K562 (cell line): Measurements from ENCODE around the gene VARS1. TPM values are rescaled to one million over a fixed set of nuclear protein-coding genes. Genes with fewer than 3 reads are reported as not detected.

Source experiments
- E2F4 ChIP-seq: sonication (generic); formaldehyde crosslinking; IDR thresholded peaks from 2 replicates; pipeline ENCODE4 v1.8.0; 2022; ENCODE audit warnings: mild to moderate bottlenecking, low read depth, missing genetic modification reagents
- EGR1 ChIP-seq: fragments of 450-650 bp; conservative IDR thresholded peaks from 2 replicates; pipeline ENCODE4 v1.6.1; 2017; ENCODE audit warnings: mild to moderate bottlenecking
- FUS ChIP-seq: fragments of 200-400 bp; formaldehyde crosslinking; optimal IDR thresholded peaks from 2 replicates; pipeline ENCODE3; 2017; ENCODE audit warnings: low read depth, low read length
- HLTF ChIP-seq: fragments of 450-650 bp; IDR thresholded peaks from 2 replicates; pipeline ENCODE4 v1.6.1; 2016
- HNRNPUL1 ChIP-seq: fragments of 200-400 bp; formaldehyde crosslinking; IDR thresholded peaks from 2 replicates; pipeline ENCODE4 v1.6.1; 2017; ENCODE audit warnings: low read length
- NELFE ChIP-seq: IDR thresholded peaks from 2 replicates; pipeline ENCODE4 v1.6.1; 2011; ENCODE audit warnings: mild to moderate bottlenecking; ENCODE audit not compliant: insufficient read depth, insufficient read length
- NFE2L1 ChIP-seq: fragments of 450-650 bp; IDR thresholded peaks from 2 replicates; pipeline ENCODE4 v1.6.1; 2016; ENCODE audit warnings: missing genetic modification characterization, low read depth, mild to moderate bottlenecking, missing compliant biosample characterization, moderate library complexity, borderline replicate concordance
- PHF21A ChIP-seq: fragments of 450-650 bp; IDR thresholded peaks from 2 replicates; pipeline ENCODE4 v1.6.1; 2017; ENCODE audit warnings: low read depth, borderline replicate concordance
- RNF219 ChIP-seq: fragments of 250-450 bp; sonication (Bioruptor Pico); IDR thresholded peaks from 2 replicates; pipeline ENCODE4 v1.5.0; 2022; ENCODE audit warnings: mild to moderate bottlenecking
- SMARCA5 ChIP-seq: fragments of 450-650 bp; IDR thresholded peaks from 2 replicates; pipeline ENCODE4 v1.6.1; 2016
- SRF ChIP-seq, 2 experiments: fragments of 250-450, 450-650 bp in 1 of 2; sonication (Bioruptor Pico) in 1 of 2; sonication (generic) in 1 of 2; formaldehyde crosslinking; IDR thresholded peaks; 2 replicates each; pipeline versions ENCODE4 v1.5.0 to v1.5.1; 2020 to 2022; ENCODE audit warnings: mild to moderate bottlenecking in 1 of 2, missing genetic modification reagents in 1 of 2
- TAL1 ChIP-seq: fragments of 450-650 bp; IDR thresholded peaks from 2 replicates; pipeline ENCODE4 v1.6.1; 2016; ENCODE audit warnings: mild to moderate bottlenecking
- TEAD1 ChIP-seq, 2 experiments: fragments of 450-650 bp in 1 of 2; sonication (generic) in 1 of 2; formaldehyde crosslinking; IDR thresholded peaks; 2 replicates each; pipeline versions ENCODE4 v1.4.0 to v1.8.0; 2020 to 2022; ENCODE audit warnings: mild to moderate bottlenecking in 2 of 2, missing genetic modification reagents in 1 of 2
- TEAD4 ChIP-seq, 2 experiments: sonication (generic) in 1 of 2; formaldehyde crosslinking in 1 of 2; IDR thresholded peaks; 2 replicates each; pipeline versions ENCODE4 v1.6.1 to v1.8.0; 2012 to 2022; ENCODE audit warnings: borderline replicate concordance in 1 of 2, inconsistent platforms in 1 of 2, low read length in 1 of 2, mild to moderate bottlenecking in 1 of 2, missing genetic modification reagents in 1 of 2
- ZBTB40 ChIP-seq, 2 experiments: fragments of 450-650 bp in 1 of 2; sonication (generic) in 1 of 2; formaldehyde crosslinking in 1 of 2; IDR thresholded peaks; 2 replicates each; pipeline versions ENCODE4 v1.7.1 to v1.9.0; 2016 to 2022; ENCODE audit warnings: inconsistent platforms in 1 of 2, mild to moderate bottlenecking in 1 of 2, missing genetic modification reagents in 1 of 2
- polyA plus RNA-seq, 8 experiments: library from polyadenylated mRNA; depleted of rRNA in 4 of 8; stranded (reverse) in 5 of 8; unstranded in 3 of 8; fragments of >200 nt; fragmentation: Nextera tagmentation in 2 of 8; fragmentation: Illumina TruSeq in 1 of 8; extraction: Ambion mirVana in 2 of 8; extraction: Trizol in 1 of 8; gene quantifications; 2 replicates each; pipeline versions ENCODE4 v1.2.1 to v1.2.3, GENCODE V29; 2011 to 2014; ENCODE audit warnings: inconsistent platforms in 1 of 8, missing spikeins in 1 of 8
- total RNA-seq, 7 experiments: library from RNA; depleted of rRNA in 6 of 7; stranded (reverse); fragments of >200 nt in 6 of 7; fragmentation: Illumina TruSeq in 2 of 7; extraction: Trizol in 2 of 7; gene quantifications; 2 replicates each; pipeline versions ENCODE4 v1.2.1 to v1.2.3, GENCODE V29; 2011 to 2021; ENCODE audit warnings: low replicate concordance in 1 of 7

The VARS1 gene
- total and polyA plus RNA-seq, 9 of the 15 experiments (the other 6 are each of a cell fraction or from before 2014, with no cell fraction given) = 2.9 to 488 (median 130) TPM

- TF ChIP-seq TAL1 = peak; percentile 4; the same call in 1 of the 2 replicates
- TF ChIP-seq HLTF = no peak
- no peak for TF ChIP-seq NFE2L1
- TF ChIP-seq EGR1 = no peak
- no peak for TF ChIP-seq FUS
- no peak for TF ChIP-seq TEAD1 (CRISPR knock-in tag; IDR thresholded peaks at IDR 0.05)
- peak; percentile 63 for TF ChIP-seq ZBTB40 (IDR thresholded peaks at IDR 0.05)
- no peak for TF ChIP-seq ZBTB40 (CRISPR knock-in tag; IDR thresholded peaks at IDR 0.05)
- no peak; the same call in 1 of the 2 replicates for TF ChIP-seq TEAD4 (IDR thresholded peaks at IDR 0.05; ENCODE audit: low read length)
- TF ChIP-seq TEAD4 (CRISPR knock-in tag; IDR thresholded peaks at IDR 0.05; ENCODE audit: borderline replicate concordance) = no peak
- no peak for TF ChIP-seq PHF21A
- TF ChIP-seq SRF (CRISPR knock-in tag; IDR thresholded peaks at IDR 0.05) = no peak
- no peak for TF ChIP-seq SMARCA5
- no peak for TF ChIP-seq NELFE
- TF ChIP-seq HNRNPUL1 = no peak
- TF ChIP-seq RNF219 (CRISPR knock-in tag) = no peak
- TF ChIP-seq E2F4 (CRISPR knock-in tag) = peak; percentile 52; the same call in 1 of the 2 replicates
These were observed 40.5 kb upstream of the VARS1 start (continued) for GRCh38 chr6:31836047-31836473.
